ENCODE data around the gene SIRPA.

GRCh38 chr20:1928782-1929181, 33.6 kb downstream of the SIRPA start:
- TF ChIP-seq E2F6 (IDR thresholded peaks at IDR 0.05) (no peak), ATF3 (IDR thresholded peaks at IDR 0.05; ENCODE audit: insufficient read depth, low read depth, low read length) (no peak), POLR2A (IDR thresholded peaks at IDR 0.05; ENCODE audit: control extremely low read depth in 1 of 2, low read depth in 2 of 2, low read length in 2 of 2) (no peak), CTCF (IDR thresholded peaks at IDR 0.05; ENCODE audit: control extremely low read depth in 1 of 3, insufficient read depth in 1 of 3, low read depth in 1 of 3, low read length in 3 of 3) (no peak), FOSL1 (IDR thresholded peaks at IDR 0.05; ENCODE audit: insufficient read depth, low read depth, low read length) (no peak), GTF2F1 (IDR thresholded peaks at IDR 0.05; ENCODE audit: borderline replicate concordance, low read depth, low read length) (no peak), EZH2 (IDR thresholded peaks at IDR 0.05; ENCODE audit: low read depth, low read length, severe bottlenecking) (no peak), ZNF274 (IDR thresholded peaks at IDR 0.05; ENCODE audit: borderline replicate concordance, extremely low read depth, low read length) (no peak), SP1 (IDR thresholded peaks at IDR 0.05; ENCODE audit: low read depth, low read length) (no peak), POLR2AphosphoS5 (IDR thresholded peaks at IDR 0.05; ENCODE audit: low read depth, low read length) (no peak), JUN (IDR thresholded peaks at IDR 0.05; ENCODE audit: low read depth, low read length) (no peak)
